Thyroid gland (tissue), 4 donors: ENCODE data around the gene NDUFS3. TPM values are rescaled to one million over a fixed set of nuclear protein-coding genes. Genes with fewer than 3 reads are reported as not detected.
"Not testable (repeated sequence)": the region's sequence is repeated elsewhere in the genome, so short reads cannot be mapped to it uniquely, and the experiment has no call there.

Source experiments
- DNase-seq, 2 donors: peaks; one replicate each; pipeline ENCODE4 v3.0.0-alpha.2; 2019
- H3K27ac ChIP-seq, 3 donors: fragments of 200-600 bp; sonication (generic); 1 replicate in 2 of 3; 2 replicates in 1 of 3; pipeline ENCODE4 v1.5.1; 2016 to 2019; ENCODE audit warnings: mild to moderate bottlenecking in 1 of 3, moderate library complexity in 1 of 3
- H3K27me3 ChIP-seq: fragments of 200-600 bp; sonication (generic); one replicate; pipeline ENCODE4 v1.5.1; 2019
- H3K36me3 ChIP-seq, 2 donors: fragments of 200-600 bp; sonication (generic); one replicate each; pipeline ENCODE4 v1.5.1; 2016 to 2019
- H3K4me1 ChIP-seq, 2 donors: fragments of 200-600 bp; sonication (generic); one replicate each; pipeline ENCODE4 v1.5.1; 2017 to 2019
- H3K4me3 ChIP-seq, 3 donors: fragments of 200-600 bp; sonication (generic); replicated peaks in 1 of 3; 1 replicate in 2 of 3; 2 replicates in 1 of 3; pipeline ENCODE4 v1.5.1; 2016; ENCODE audit warnings: mild to moderate bottlenecking in 1 of 3
- H3K9me3 ChIP-seq: fragments of 200-600 bp; sonication (generic); one replicate; pipeline ENCODE4 v1.5.1; 2017
- POLR2A ChIP-seq, 2 donors: fragments of 450-650 bp; IDR thresholded peaks; one replicate each; pipeline ENCODE4 v1.6.1; 2017; ENCODE audit warnings: antibody characterized with exemption in 2 of 2, mild to moderate bottlenecking in 2 of 2, moderate library complexity in 1 of 2
- WGBS, 2 donors: methylation state at CpG; one replicate each; pipeline ENCODE4 v1.1.5; 2017; 5-methylcytosine and 5-hydroxymethylcytosine counted together
- intact Hi-C: fragments of 100-400 bp; cut with DNase I; formaldehyde crosslinking; loops from one replicate; pipeline ENCODE4 v1.15.1; 2023
- total RNA-seq, 4 donors: library from RNA; depleted of rRNA; stranded (reverse); fragments of >200 nt; gene quantifications; one replicate each; pipeline ENCODE4 v1.2.3, GENCODE V29; 2016
- TF ChIP-seq, protein P1 (sequence below), 6 experiments: fragments of 200-600 bp in 3 of 6; fragments of 450-650 bp in 3 of 6; sonication (generic) in 3 of 6; IDR thresholded peaks; one replicate each; pipeline ENCODE4 v1.5.1; 2016 to 2019; ENCODE audit warnings: antibody characterized with exemption in 6 of 6, mild to moderate bottlenecking in 2 of 6, inconsistent platforms in 1 of 6, moderate library complexity in 1 of 6

The NDUFS3 gene
- total RNA-seq = 10 to 100 TPM; 42.6 to 84.3 (median 81.2) TPM

DNA sequence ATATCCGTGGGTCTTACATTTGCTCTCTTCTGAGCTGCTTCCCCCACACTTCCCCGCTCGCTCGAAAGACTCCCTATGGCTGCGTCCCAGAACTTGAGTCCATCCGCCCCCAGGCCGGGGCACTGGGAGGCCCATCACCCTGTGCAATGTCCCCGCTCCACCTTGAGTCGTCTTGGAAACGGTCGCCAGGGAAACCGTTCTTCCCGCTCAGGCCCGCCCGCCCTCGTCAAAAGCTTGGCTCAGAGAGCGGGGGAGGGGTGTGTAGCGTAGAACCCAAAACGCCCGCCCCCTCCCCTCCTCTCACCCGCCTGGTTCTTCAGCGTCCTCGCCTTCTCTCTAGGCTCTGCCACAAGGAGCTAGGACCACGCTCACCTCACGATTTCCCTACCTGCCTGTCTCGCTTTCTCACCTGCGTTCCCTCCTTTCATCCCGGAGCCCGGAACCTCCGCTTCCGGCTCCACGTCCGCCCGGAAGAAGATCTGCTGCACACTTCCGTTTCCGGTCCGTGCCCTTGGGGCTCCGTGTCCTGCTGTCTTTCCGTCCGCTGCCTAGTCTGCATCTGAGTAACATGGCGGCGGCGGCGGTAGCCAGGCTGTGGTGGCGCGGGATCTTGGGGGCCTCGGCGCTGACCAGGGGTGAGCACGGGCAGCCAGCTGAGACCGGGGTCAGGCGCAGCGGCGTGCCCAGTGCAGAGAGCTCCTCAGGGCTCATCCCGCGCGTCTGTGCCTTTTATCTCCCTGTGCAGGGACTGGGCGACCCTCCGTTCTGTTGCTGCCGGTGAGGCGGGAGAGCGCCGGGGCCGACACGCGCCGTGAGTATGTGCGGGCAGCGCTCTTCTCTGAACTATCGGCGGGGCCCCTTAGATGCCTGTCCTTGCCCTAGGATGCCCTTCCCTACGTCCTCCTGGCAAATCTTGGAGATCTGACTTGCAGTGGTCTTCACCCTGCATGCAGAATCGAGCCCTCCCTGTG, at the start of gene NDUFS3, which contains the start of gene KBTBD4:
NDUFS3 (plus strand) TSS at position 551 of the 971 bp plus-strand sequence; CDS start at position 569, 18 bp downstream.
KBTBD4 (minus strand) TSS at position 447 of the 971 bp plus-strand sequence; CDS start at position 428, 19 bp downstream.
- H3K36me3 ChIP-seq = peaks cover 38 to 45% of the 10 kb centered on the region in 2 donors
- H3K9me3 ChIP-seq = no peaks in the 10 kb centered on the region
- H3K4me3 ChIP-seq = peak within 1 kb of the TSS; percentile 87 to 95 (median 93)
- intact Hi-C loops = no loop called here
- DNase-seq = peak; percentile 85 to 90
- H3K27ac ChIP-seq = peak within 1 kb of the TSS; percentile 67 to 89 (median 77)
- H3K27me3 ChIP-seq = no peaks in the 10 kb centered on the region
- peaks cover 11 to 22% of the 10 kb centered on the region in 2 donors for H3K4me1 ChIP-seq
- WGBS, 2 donors = 0 to 1% methylated on average over 48 to 67 of the region's 72 CpGs
- TF ChIP-seq, protein P1, sequence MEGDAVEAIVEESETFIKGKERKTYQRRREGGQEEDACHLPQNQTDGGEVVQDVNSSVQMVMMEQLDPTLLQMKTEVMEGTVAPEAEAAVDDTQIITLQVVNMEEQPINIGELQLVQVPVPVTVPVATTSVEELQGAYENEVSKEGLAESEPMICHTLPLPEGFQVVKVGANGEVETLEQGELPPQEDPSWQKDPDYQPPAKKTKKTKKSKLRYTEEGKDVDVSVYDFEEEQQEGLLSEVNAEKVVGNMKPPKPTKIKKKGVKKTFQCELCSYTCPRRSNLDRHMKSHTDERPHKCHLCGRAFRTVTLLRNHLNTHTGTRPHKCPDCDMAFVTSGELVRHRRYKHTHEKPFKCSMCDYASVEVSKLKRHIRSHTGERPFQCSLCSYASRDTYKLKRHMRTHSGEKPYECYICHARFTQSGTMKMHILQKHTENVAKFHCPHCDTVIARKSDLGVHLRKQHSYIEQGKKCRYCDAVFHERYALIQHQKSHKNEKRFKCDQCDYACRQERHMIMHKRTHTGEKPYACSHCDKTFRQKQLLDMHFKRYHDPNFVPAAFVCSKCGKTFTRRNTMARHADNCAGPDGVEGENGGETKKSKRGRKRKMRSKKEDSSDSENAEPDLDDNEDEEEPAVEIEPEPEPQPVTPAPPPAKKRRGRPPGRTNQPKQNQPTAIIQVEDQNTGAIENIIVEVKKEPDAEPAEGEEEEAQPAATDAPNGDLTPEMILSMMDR (IDR thresholded peaks at IDR 0.05) = no peak
- peak; percentile 14 to 62 for TF ChIP-seq POLR2A (IDR thresholded peaks at IDR 0.05)

DNA sequence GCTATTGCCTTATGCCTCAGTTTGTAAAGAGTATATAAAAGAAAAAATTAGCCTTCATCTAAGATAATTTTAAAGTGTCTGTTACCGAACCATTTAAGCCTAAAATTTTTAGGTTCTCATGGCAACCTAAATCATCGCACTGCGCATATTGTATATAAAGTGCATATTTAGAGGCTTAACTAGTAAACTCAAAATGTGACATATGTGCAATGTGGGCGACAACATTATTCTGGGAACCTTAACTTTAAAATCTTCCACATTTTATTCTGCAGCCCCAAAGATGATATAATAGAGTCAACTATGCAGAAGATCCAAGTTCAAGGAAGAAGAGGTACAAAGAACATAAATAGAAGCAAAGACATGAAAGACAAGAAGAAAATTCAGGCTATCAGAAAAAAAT, 48.9 kb upstream of the NDUFS3 start:
- no peaks in the 10 kb centered on the region for H3K36me3 ChIP-seq
- H3K9me3 ChIP-seq = no peaks in the 10 kb centered on the region
- WGBS, 2 donors = 95% methylated on average over 4 of the region's 4 CpGs
- peaks cover 31 to 48% of the 10 kb centered on the region in 2 donors for H3K4me1 ChIP-seq
- TF ChIP-seq, protein P1 (IDR thresholded peaks at IDR 0.05) = no peak
- no peak for TF ChIP-seq POLR2A (IDR thresholded peaks at IDR 0.05)
- no peaks in the 10 kb centered on the region for H3K27me3 ChIP-seq
- H3K4me3 ChIP-seq = no peak overlapping the region
- DNase-seq = no peak
- no peak overlapping the region for H3K27ac ChIP-seq
- intact Hi-C loops = no loop called here

DNA sequence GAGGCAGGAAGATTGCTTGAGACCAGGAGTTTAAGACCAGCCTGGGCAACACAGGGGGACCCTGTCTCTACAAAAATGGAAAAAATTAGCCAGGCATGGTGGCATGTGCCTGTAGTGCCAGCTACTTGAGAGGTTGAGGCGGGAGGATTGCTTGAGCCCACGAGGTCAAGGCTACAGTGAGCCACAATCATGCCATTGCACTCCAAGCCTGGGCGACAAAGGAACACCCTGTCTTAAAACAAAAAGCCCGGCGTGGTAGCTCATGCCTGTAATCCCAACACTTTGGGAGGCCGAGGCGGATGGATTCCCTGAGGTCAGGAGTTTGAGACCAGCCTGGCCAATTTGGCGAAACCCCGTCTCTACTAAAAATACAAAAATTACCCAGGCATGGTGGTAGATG, 48.2 kb upstream of the NDUFS3 start:
- peaks cover 23 to 41% of the 10 kb centered on the region in 2 donors for H3K4me1 ChIP-seq
- DNase-seq, H3K9me3 ChIP-seq, H3K27me3 ChIP-seq, H3K4me3 ChIP-seq, H3K36me3 ChIP-seq, intact Hi-C loops, H3K27ac ChIP-seq: not testable (repeated sequence)
- 88 to 92% methylated on average over 9 of the region's 9 CpGs for WGBS, 2 donors

DNA sequence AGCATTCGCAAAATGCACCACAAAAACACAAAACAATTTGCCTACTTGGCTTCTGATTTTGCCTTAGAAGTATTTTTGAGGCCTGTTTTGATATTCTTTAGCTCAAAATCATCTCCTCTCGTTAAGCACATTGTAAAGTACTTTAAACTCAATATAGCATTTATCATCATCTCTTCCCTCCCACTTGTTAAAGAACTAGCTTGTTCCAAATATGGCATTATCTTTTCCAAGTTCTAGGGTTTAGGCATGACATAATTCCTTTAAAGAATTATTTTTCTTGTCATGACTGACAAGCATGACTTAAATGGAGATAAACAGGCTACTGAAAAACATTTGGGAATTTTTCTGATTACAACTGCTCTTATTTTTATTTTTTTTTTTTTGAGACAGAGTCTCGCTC, 47.2 kb upstream of the NDUFS3 start:
- intact Hi-C loops = no loop called here
- no peak for TF ChIP-seq POLR2A (IDR thresholded peaks at IDR 0.05)
- TF ChIP-seq, protein P1 (IDR thresholded peaks at IDR 0.05) = no peak
- peaks cover 21 to 36% of the 10 kb centered on the region in 2 donors for H3K4me1 ChIP-seq

DNA sequence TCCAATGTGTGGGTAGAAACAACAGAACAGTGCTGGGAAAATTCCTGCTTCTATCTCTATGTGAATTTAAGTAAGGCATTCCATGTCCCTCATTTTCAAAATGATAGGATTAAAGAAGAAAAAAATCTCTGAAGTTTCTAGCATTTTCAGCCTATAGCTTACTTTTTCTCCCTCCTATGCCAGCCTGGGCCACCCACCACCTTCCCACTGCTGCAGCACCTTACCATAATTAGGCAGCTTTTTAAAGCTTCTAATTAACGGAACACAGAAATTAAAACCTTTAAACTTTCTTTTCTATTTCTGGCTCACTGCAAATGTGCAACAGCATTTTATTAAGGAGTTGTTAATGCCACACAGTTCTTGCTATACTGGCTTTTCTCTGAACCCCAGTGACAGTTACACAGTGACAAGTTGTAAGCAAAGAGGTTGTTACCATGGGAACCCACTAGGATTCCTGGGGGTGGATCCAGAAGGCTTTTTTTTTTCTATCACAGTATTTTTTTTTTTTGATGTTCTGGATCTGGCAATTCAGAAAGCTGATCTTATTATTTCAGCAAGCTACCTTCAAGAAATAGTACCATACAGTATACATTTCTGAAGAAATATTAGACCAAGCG, 46.2 kb upstream of the NDUFS3 start:
- Histone ChIP-seq H3K4me3 (no peak overlapping the region), H3K27ac (peak overlapping the region in 1 of 3 donors; percentile 30), H3K4me1 (peaks cover 21 to 38% of the 10 kb centered on the region in 2 donors), H3K36me3 (no peaks in the 10 kb centered on the region), H3K9me3 (no peaks in the 10 kb centered on the region), H3K27me3 (no peaks in the 10 kb centered on the region)
- intact Hi-C loops = no loop called here
- DNase-seq = no peak
- no peak for TF ChIP-seq POLR2A (IDR thresholded peaks at IDR 0.05)
- TF ChIP-seq, protein P1 (IDR thresholded peaks at IDR 0.05) = no peak
- 87 to 90% methylated on average over 2 of the region's 2 CpGs for WGBS, 2 donors

More for the DNA sequence above, 47.2 kb upstream of the NDUFS3 start:
- Histone ChIP-seq H3K36me3 (no peaks in the 10 kb centered on the region), H3K27me3 (no peaks in the 10 kb centered on the region), H3K27ac (peak overlapping the region in 1 of 3 donors; percentile 30), H3K4me3 (no peak overlapping the region), H3K9me3 (no peaks in the 10 kb centered on the region)
- DNase-seq = no peak
- 76 to 84% methylated on average over 3 of the region's 3 CpGs for WGBS, 2 donors
